Activated naive CD4-positive, alpha-beta T cell treated with anti-CD3 and anti-CD28 coated beads, Interleukin-2, amount 50 U/mL, for 72 hours (primary cell): ENCODE data around the gene BCAS3. TPM values are rescaled to one million over a fixed set of nuclear protein-coding genes. Genes with fewer than 3 reads are reported as not detected.
A peak's percentile ranks its signal among the peaks of the same experiment; 100 is the strongest.
"Not testable (repeated sequence)": the region's sequence is repeated elsewhere in the genome, so short reads cannot be mapped to it uniquely, and the experiment has no call there.

Experiments used
- ATAC-seq, 2 donors: fragments of 150-1000 bp; cut with Tn5 transposase; 2 replicates each; pipeline ENCODE4 v1.10.0; 2021; ENCODE audit warnings: mild to moderate bottlenecking in 2 of 2, moderate library complexity in 2 of 2
- DNase-seq, 2 donors: peaks; one replicate each; pipeline ENCODE4 v3.0.0; 2021 to 2022; ENCODE audit warnings: low spot score in 2 of 2
- H3K27ac Mint-ChIP-seq, 2 donors: one replicate each; pipeline ENCODE4 v1.8.0; 2022; ENCODE audit warnings: mild to moderate bottlenecking in 2 of 2, mixed read lengths in 2 of 2
- H3K36me3 Mint-ChIP-seq, 2 donors: one replicate each; pipeline ENCODE4 v1.8.0; 2022; ENCODE audit warnings: mixed read lengths in 2 of 2
- H3K9me3 Mint-ChIP-seq, 2 donors: one replicate each; pipeline ENCODE4 v1.8.0; 2022; ENCODE audit warnings: mixed read lengths in 2 of 2
- total RNA-seq, 2 donors: library from RNA; stranded (reverse); gene quantifications; one replicate each; pipeline ENCODE4 v1.2.3, GENCODE V29; 2022

Gene BCAS3
- total RNA-seq, 2 donors from 2014 or later, result 10.5 to 24.4 TPM

- H3K36me3 Mint-ChIP-seq, result no peaks in the 10 kb centered on the region
- ATAC-seq (no peak), DNase-seq (no peak)
- H3K27ac Mint-ChIP-seq, result peak overlapping the region in 1 of 2 donors; percentile 13
- H3K9me3 Mint-ChIP-seq, result no peaks in the 10 kb centered on the region
Observed at GRCh38 chr17:61140081-61140786, 462.6 kb downstream of the BCAS3 start.

GRCh38 chr17:61143026-61143425 is 465.4 kb downstream of the BCAS3 start:
- DNase-seq (no peak), ATAC-seq (no peak)
- no peak overlapping the region for H3K27ac Mint-ChIP-seq
- no peaks in the 10 kb centered on the region for H3K36me3 Mint-ChIP-seq
- H3K9me3 Mint-ChIP-seq, result no peaks in the 10 kb centered on the region

DNA sequence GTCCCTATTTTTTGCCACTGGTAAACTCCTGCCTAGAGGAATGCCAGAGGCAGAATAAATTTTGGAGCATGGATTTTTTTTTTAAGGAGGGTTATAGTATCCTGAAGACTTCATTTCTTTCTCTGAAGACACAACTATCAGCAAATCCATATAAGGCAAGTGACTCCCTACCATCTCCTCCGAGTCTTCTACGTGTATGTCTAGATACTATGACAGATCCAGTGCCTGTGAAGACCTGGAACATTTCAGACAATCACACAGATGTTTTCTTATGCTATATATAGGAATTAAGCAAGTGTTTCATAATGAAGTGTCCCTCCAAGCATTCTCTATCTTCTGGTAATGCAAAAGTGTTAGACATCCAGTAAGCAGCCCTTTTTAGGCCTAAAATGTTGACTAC is 466.5 kb downstream of the BCAS3 start:
- no peaks in the 10 kb centered on the region for H3K36me3 Mint-ChIP-seq
- no peaks in the 10 kb centered on the region for H3K9me3 Mint-ChIP-seq
- ATAC-seq, result no peak
- no peak for DNase-seq
- no peak overlapping the region for H3K27ac Mint-ChIP-seq

DNA sequence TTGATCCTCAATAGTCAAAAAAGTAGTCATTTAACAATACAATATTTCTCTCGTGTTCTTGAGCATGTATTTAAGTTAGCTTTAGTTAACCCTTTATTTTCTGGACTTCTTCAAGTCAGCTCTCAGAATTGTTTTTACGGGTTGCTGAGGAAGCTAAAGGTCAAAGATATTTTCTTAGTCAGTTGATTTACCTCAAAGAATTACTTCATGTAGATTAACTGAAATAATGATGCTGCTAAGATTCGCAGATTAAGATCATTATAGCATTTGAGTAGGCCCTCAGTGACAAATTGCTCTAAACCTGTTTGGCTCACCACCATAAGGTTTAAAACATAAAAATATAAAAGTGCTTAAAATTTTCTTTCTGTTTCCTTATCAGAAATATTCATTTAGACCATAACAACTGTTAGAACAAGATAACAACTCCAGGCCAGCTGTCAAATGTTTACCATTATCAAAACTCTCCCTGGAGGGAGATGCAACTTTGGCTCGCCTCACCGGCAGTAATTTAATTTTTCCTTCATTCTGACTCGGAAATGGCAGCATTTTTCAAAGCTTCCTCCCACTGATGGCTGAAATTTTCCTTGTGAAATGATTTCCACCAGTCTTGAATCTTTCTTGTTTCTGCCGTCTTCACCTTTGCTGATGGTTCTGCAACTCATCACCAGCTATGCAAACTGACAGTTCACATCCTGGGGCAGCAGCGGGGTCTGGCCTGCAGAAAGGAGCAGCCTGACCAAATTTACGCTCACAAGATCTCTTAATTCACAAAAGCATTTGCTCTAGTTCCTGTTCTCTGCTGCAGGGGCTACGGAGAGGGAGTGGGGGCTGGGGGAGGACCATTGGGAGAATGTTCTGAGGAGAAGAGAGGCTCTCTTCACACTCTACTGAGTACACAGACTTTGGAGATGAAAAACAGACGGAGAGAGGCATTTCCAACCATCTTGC is 467.2 kb downstream of the BCAS3 start:
- Mint-ChIP-seq H3K9me3 (no peaks in the 10 kb centered on the region), H3K27ac (peak overlapping the region in 1 of 2 donors; percentile 25), H3K36me3 (no peaks in the 10 kb centered on the region)
- no peak for DNase-seq
- no peak for ATAC-seq

DNA sequence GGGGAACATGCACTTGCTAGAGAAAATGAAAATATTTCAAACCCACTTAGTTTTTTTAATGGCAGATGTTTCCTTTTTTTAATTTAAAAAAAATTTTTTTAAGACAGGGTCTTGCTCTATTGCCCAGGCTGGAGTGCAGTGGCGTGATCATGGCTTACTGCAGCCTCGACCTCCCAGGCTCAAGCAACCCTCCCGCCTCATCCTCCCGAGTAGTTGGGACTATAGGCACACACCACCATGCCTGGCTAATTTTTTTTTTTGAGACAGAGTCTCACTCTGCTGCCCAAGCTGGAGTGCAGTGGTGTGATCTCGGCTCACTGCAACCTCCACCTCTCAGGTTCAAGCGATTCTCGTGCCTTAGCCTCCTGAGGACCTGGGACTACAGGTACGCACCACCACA is 469.2 kb downstream of the BCAS3 start:
- ATAC-seq, DNase-seq, H3K9me3 Mint-ChIP-seq, H3K27ac Mint-ChIP-seq, H3K36me3 Mint-ChIP-seq: not testable (repeated sequence)

- Mint-ChIP-seq H3K36me3 (peaks cover 0 to 5% of the 10 kb centered on the region in 2 donors), H3K9me3 (peaks cover 0 to 5% of the 10 kb centered on the region in 2 donors), H3K27ac (no peak overlapping the region)
- ATAC-seq (no peak), DNase-seq (no peak)
Observed at GRCh38 chr17:61149106-61149825, 471.6 kb downstream of the BCAS3 start.

DNA sequence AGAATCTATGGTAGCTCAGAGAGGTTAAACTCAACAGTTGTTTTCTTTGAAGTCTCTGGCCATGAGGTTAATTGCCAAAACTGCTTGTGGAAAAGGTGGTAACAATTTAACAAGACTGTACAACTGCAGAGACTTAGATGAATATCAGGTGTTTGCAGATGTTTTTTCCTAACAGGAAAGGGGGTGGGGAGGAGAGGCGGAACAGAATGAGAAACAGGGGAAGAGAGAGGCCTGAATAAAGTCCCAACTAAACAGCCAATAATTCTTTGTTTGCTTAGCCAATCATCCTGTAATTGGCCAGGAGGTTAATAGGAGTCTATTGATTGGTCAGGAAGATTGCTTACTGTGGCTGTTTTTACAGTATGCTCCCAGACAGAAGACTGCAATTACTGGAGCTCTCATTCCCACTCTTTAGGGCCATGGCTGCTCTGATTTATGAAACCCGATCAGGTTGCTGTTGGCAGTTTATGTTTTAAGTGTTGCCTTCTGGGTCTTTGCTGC is 472.3 kb downstream of the BCAS3 start:
- Mint-ChIP-seq H3K9me3 (peaks cover 0 to 5% of the 10 kb centered on the region in 2 donors), H3K27ac (no peak overlapping the region), H3K36me3 (peaks cover 0 to 5% of the 10 kb centered on the region in 2 donors)
- DNase-seq (no peak), ATAC-seq (no peak)

DNA sequence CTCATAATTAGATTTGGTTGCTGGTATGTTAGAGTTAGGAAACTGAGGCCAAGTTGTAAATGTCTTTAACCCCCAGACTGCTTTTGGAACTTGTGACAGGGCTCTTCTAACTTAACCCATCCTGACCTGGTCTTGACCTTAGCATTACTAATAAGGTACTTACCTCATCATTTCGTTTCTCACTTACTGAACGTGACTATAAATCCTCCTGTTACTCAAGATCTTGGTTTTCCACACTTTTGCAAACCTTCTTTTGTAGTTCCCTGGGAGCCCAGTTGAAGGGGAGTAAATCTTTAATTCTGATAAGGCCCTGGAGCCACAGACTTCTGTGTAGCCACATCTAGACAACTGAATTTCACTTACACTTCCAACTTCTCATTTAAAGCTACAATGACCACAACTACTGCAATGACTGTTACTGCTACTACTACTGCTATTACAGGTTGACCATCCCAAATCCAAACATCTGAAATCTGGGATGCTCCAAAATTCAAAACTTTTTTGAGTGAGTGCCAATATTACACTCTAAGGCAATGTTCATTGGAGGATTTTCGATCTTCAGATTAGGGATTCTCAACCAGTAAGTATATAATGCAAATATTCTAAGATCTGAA is 473.1 kb downstream of the BCAS3 start:
- Mint-ChIP-seq H3K9me3 (peaks cover 0 to 5% of the 10 kb centered on the region in 2 donors), H3K36me3 (peaks cover 0 to 5% of the 10 kb centered on the region in 2 donors), H3K27ac (no peak overlapping the region)
- DNase-seq, result no peak
- peak in 1 of 2 donors; percentile 24 for ATAC-seq

DNA sequence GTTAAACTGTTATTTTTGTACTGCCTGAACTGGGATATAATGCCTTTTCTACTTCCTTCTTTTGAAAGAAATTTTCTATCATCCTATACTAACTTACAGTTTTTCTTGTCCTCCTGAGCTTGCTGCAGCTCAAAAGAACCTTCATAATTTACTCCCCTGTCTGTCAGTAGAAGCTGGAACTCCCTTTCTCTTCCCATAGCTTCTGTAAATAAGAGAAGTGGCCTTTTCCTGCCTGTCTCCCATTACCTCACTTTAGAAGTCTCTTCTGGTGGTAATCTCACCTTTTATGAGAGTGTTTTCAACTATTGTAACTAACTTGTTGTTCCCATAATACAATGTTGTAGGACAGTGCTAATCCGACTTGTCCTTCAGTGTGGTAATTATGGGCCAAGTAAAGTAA is 475.2 kb downstream of the BCAS3 start:
- Mint-ChIP-seq H3K36me3 (peaks cover 0 to 5% of the 10 kb centered on the region in 2 donors), H3K27ac (no peak overlapping the region), H3K9me3 (peaks cover 0 to 5% of the 10 kb centered on the region in 2 donors)
- no peak for DNase-seq
- ATAC-seq, result no peak

GRCh38 chr17:61155590-61156237 is 478.1 kb downstream of the BCAS3 start:
- no peak for DNase-seq
- Mint-ChIP-seq H3K27ac (no peak overlapping the region), H3K36me3 (peaks cover 0 to 5% of the 10 kb centered on the region in 2 donors), H3K9me3 (peaks cover 0 to 5% of the 10 kb centered on the region in 2 donors)
- no peak for ATAC-seq

GRCh38 chr17:61157246-61157886 is 479.7 kb downstream of the BCAS3 start:
- ATAC-seq, result no peak
- Mint-ChIP-seq H3K27ac (no peak overlapping the region), H3K9me3 (no peaks in the 10 kb centered on the region), H3K36me3 (no peaks in the 10 kb centered on the region)
- no peak for DNase-seq

GRCh38 chr17:61158376-61158775 is 480.7 kb downstream of the BCAS3 start:
- Mint-ChIP-seq H3K9me3 (no peaks in the 10 kb centered on the region), H3K27ac (no peak overlapping the region)
- no peak for ATAC-seq

DNA sequence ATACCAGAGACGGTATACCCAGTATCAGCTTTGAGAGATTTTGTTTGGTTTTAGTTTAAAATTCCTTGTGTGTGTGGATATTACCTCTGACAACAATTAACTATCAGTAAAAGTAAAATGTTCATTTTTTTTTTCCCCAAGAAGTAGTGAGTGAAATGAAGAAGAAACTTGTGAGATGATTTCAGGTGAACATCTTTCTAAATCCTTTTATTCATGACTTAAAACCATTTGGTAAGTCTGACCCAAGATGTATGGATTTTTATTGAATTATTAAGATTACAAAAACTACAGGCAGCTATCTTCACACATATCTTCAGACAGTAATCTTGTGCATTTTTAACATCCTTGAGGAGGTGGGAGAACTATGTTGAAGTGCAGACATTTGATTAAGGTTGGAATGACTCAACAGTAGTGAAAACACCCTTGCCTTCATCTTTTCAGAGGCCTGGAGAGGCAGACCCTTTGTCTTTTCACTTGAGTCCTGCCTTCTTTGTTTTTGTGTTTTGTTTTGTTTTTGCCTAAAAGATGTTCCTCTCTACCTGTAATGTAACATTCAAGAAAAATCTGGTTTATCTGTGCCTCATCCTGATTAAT is 481.7 kb downstream of the BCAS3 start:
- Mint-ChIP-seq H3K36me3 (peaks cover 1 to 2% of the 10 kb centered on the region in 2 donors), H3K27ac (no peak overlapping the region), H3K9me3 (no peaks in the 10 kb centered on the region)
- DNase-seq (no peak), ATAC-seq (peak in 1 of 2 donors; percentile 79)

More at GRCh38 chr17:61158376-61158775, 480.7 kb downstream of the BCAS3 start:
- no peaks in the 10 kb centered on the region for H3K36me3 Mint-ChIP-seq
- no peak for DNase-seq

DNA sequence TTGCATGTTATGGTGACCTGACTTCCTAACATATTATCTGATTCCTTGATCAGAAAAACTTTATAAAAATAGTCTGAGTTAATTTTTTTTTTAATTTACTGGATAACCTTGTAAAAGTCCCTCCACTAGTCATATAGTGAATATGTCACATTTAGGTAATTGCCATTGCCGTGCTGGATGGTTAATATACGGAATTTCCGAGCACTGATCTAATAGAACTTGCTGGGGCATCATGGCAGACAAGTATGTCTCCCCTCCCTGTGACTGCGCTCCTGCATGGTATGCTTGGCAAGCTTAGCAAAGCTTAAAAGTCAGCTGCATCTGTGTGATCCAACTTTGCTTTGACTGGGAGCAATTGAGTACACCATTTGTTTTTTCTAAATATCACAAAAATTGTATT is 482.6 kb downstream of the BCAS3 start:
- H3K27ac Mint-ChIP-seq, result no peak overlapping the region
- peaks cover 7 to 8% of the 10 kb centered on the region in 2 donors for H3K36me3 Mint-ChIP-seq
- H3K9me3 Mint-ChIP-seq, result peaks cover 3 to 4% of the 10 kb centered on the region in 2 donors
- ATAC-seq (no peak), DNase-seq (no peak)

DNA sequence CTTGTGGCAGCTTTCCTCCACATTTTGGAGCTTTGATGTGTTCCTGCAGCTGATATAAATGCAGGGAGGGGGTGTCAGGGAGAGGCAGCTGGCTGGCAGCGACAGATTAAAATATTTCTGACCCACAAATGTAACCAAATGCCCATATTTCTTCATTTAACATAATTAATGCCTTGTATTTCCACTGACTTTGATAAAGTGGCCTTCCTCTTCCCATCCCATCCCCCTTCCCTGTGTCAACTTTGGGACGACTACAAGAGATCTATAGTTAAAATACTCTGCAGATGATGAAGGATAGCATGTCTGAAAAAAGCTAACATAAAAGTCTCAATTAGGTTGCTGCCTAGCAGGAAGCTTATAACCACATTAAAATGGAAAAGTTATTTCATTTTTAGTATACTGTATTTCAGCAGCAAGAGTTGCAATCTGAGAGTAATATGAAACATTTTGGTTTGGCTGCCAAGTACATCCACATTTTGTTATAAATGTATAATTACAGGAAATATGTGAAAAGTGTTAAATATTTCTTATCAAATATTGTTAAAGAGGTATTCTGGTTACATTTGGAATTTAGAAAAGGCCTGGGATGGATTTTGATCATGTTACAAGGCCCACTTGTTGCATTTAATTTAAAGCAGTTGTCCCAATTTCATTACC is 483.3 kb downstream of the BCAS3 start:
- no peak for DNase-seq
- Mint-ChIP-seq H3K27ac (no peak overlapping the region), H3K9me3 (peaks cover 3 to 4% of the 10 kb centered on the region in 2 donors), H3K36me3 (peaks cover 7 to 8% of the 10 kb centered on the region in 2 donors)
- ATAC-seq, result no peak
